ENCODE data around the gene RAPGEF2. TPM values are rescaled to one million over a fixed set of nuclear protein-coding genes. Genes with fewer than 3 reads are reported as not detected.

Gene RAPGEF2
- total and polyA plus RNA-seq, 9 of the 15 experiments (the other 6 are each of a cell fraction or from before 2014, with no cell fraction given): 3.1 to 32.6 (median 23.1) TPM

DNA sequence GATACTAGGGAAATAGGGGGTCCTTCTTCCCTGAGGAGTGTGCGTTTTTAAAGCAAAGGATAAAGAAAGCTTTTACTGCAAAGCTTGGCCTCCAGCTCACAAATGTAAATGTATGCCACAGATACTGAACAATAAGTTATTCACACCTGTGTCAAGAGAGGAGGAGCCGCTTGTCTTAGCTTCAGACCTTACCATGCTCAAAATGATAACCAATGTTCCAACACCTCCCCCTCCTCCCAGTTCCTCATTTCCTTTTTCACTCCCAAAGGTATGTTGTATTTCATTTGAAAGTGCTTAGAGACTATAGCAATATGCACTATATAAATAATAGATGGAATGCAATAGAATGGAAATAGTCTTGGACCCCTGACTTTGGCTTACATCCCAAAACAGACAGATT, 47.0 kb upstream of the RAPGEF2 start:
- no TSS peak for BruUV-seq (replicated peaks)
- no peak for FAIRE-seq
- no peak for TF ChIP-seq TOE1 (IDR thresholded peaks at IDR 0.05; ENCODE audit: borderline replicate concordance)
- no peak for TF ChIP-seq TOE1 (CRISPR knock-in tag; IDR thresholded peaks at IDR 0.05; ENCODE audit: borderline replicate concordance, low read depth)
- no peak for TF ChIP-seq ZNF551 (CRISPR knock-in tag; IDR thresholded peaks at IDR 0.05)
- TF ChIP-seq ARID1B (IDR thresholded peaks at IDR 0.05): peak; percentile 25; the same call in 1 of the 2 replicates
- TF ChIP-seq, protein P1, sequence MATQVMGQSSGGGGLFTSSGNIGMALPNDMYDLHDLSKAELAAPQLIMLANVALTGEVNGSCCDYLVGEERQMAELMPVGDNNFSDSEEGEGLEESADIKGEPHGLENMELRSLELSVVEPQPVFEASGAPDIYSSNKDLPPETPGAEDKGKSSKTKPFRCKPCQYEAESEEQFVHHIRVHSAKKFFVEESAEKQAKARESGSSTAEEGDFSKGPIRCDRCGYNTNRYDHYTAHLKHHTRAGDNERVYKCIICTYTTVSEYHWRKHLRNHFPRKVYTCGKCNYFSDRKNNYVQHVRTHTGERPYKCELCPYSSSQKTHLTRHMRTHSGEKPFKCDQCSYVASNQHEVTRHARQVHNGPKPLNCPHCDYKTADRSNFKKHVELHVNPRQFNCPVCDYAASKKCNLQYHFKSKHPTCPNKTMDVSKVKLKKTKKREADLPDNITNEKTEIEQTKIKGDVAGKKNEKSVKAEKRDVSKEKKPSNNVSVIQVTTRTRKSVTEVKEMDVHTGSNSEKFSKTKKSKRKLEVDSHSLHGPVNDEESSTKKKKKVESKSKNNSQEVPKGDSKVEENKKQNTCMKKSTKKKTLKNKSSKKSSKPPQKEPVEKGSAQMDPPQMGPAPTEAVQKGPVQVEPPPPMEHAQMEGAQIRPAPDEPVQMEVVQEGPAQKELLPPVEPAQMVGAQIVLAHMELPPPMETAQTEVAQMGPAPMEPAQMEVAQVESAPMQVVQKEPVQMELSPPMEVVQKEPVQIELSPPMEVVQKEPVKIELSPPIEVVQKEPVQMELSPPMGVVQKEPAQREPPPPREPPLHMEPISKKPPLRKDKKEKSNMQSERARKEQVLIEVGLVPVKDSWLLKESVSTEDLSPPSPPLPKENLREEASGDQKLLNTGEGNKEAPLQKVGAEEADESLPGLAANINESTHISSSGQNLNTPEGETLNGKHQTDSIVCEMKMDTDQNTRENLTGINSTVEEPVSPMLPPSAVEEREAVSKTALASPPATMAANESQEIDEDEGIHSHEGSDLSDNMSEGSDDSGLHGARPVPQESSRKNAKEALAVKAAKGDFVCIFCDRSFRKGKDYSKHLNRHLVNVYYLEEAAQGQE (IDR thresholded peaks at IDR 0.05; ENCODE audit: borderline replicate concordance): no peak
- TF ChIP-seq, protein P1 (CRISPR knock-in tag; IDR thresholded peaks at IDR 0.05; ENCODE audit: low read depth): no peak
- no peak for TF ChIP-seq WHSC1 (IDR thresholded peaks at IDR 0.05; ENCODE audit: low read length)
- TF ChIP-seq ZFP36 (IDR thresholded peaks at IDR 0.05; ENCODE audit: low read depth, low read length, partially characterized antibody): no peak
- 0 out of 2 replicates have a peak, but pooled peaks have one; percentile 22 for TF ChIP-seq CBFA2T3 (IDR thresholded peaks at IDR 0.05)
- TF ChIP-seq ZNF76 (CRISPR knock-in tag; IDR thresholded peaks at IDR 0.05; ENCODE audit: borderline replicate concordance): no peak
- TF ChIP-seq, protein P2, sequence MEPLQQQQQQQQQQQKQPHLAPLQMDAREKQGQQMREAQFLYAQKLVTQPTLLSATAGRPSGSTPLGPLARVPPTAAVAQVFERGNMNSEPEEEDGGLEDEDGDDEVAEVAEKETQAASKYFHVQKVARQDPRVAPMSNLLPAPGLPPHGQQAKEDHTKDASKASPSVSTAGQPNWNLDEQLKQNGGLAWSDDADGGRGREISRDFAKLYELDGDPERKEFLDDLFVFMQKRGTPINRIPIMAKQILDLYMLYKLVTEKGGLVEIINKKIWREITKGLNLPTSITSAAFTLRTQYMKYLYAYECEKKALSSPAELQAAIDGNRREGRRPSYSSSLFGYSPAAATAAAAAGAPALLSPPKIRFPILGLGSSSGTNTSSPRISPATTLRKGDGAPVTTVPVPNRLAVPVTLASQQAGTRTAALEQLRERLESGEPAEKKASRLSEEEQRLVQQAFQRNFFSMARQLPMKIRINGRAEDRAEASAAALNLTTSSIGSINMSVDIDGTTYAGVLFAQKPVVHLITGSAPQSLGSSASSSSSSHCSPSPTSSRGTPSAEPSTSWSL (CRISPR knock-in tag; IDR thresholded peaks at IDR 0.05; ENCODE audit: borderline replicate concordance): no peak
- TF ChIP-seq CBX3 (IDR thresholded peaks at IDR 0.05; ENCODE audit: borderline replicate concordance in 1 of 2, low read length in 2 of 2): no peak
- TF ChIP-seq ZNF431 (CRISPR knock-in tag; IDR thresholded peaks at IDR 0.05): no peak
- no peak for TF ChIP-seq CBX1 (IDR thresholded peaks at IDR 0.05; ENCODE audit: low read depth)
- no peak for TF ChIP-seq TEAD1 (CRISPR knock-in tag; IDR thresholded peaks at IDR 0.05)

More for the DNA sequence above, 47.0 kb upstream of the RAPGEF2 start:
- ChIA-PET CTCF (ENCODE audit: low intra/inter-chr PET ratio) (no interaction called here), POLR2A (interaction anchor here (0.6 to 2.5 kb wide), 4 partner anchors 8 to 35 kb away, joined by 3 to 8 read pairs (median 3); no protein-coding TSS in a partner anchor)
- no peaks in the 10 kb centered on the region for H3K9me3 ChIP-seq (replicated peaks; ENCODE audit: control insufficient read depth, insufficient read depth, low read depth, low read length)
- no peak overlapping the region for H3K27ac ChIP-seq (ENCODE audit: extremely low read depth, low read depth, low read length)
- no peak overlapping the region for H3K9ac ChIP-seq (ENCODE audit: insufficient read depth in 1 of 2, low read depth in 2 of 2, low read length in 2 of 2)
- 0 out of 2 replicates have a peak overlapping the region, but pooled peaks have one; percentile 8 for H2AFZ ChIP-seq (ENCODE audit: low read depth, low read length)
- H3K36me3 ChIP-seq (ENCODE audit: control insufficient read depth, insufficient read depth, low read length): no peaks in the 10 kb centered on the region
- H3K27me3 ChIP-seq (ENCODE audit: control insufficient read depth in 2 of 2, insufficient read depth in 2 of 2, low read length in 2 of 2): no peaks in the 10 kb centered on the region
- ATAC-seq (peak; percentile 58), DNase-seq (ENCODE audit: extremely low read depth in 1 of 4, low spot score in 3 of 4) (no peak)
- in situ Hi-C loops (cut with MboI) (no loop called here), intact Hi-C loops (cut with micrococcal nuclease) (no loop called here)
- WGBS (ENCODE audit: insufficient coverage, low coverage, missing lambda C conversion rate): 13% methylated on average over 2 of the region's 2 CpGs
- H3K4me2 ChIP-seq (ENCODE audit: insufficient read depth, low read length): no peak overlapping the region
- no peak overlapping the region for H3K4me3 ChIP-seq
- H3K79me2 ChIP-seq (ENCODE audit: control insufficient read depth, insufficient read depth, low read length): no peaks in the 10 kb centered on the region
- no peaks in the 10 kb centered on the region for H3K9me1 ChIP-seq (ENCODE audit: control insufficient read depth, insufficient read depth, low read length)
- no peaks in the 10 kb centered on the region for H4K20me1 ChIP-seq (replicated peaks; ENCODE audit: control insufficient read depth, insufficient read depth, low read length)
- peaks cover 8 to 10% of the 10 kb centered on the region in 2 experiments; a peak in 4 of 5 replicates for H3K4me1 ChIP-seq (replicated peaks in 1 of 2; ENCODE audit: control insufficient read depth in 2 of 2, insufficient read depth in 2 of 2, low read length in 2 of 2)
